ENCODE data around the gene NGLY1.

DNA sequence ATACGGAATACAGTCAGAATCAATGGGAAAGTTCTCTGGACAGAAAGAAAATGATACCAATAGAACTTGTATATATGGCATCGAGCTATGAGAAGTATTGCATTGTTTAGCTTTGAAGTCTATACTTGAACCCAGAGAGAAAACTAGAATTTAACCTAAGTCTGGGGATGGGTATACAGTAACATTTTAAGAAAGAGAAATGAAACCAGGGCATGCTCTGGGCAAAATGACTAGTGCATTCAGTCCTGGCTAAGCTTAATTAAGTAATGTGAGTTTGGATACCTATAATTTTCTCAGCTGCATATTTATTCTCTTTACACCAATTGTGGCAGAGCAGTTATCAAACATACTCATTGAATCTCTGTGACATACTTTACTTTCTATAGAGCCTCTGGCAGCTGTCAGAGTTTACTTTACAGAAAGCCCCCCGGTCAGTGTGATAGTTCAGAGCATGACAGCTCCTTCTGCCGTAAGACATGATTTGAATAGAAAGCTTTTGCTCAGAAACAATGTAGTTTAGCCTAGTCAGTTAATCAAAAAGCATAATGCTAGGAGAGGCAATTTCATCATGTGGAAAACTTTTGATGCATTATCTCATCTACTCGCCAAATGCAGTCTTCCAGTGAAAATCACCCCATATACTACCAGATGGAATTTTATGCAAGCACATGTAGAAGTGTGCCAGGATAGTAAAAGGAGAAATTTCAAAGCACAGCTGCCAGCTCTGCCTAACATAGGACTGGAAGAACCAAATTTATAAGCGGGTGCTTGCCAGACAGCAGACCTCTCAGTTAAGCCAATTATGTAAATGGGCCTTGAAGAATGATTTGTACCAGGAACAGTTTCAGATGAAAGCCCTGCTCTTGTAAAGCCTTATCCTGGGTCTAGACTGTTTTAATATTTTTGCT lies 47.4 kb upstream of the NGLY1 start:
- TF ChIP-seq, protein P1, sequence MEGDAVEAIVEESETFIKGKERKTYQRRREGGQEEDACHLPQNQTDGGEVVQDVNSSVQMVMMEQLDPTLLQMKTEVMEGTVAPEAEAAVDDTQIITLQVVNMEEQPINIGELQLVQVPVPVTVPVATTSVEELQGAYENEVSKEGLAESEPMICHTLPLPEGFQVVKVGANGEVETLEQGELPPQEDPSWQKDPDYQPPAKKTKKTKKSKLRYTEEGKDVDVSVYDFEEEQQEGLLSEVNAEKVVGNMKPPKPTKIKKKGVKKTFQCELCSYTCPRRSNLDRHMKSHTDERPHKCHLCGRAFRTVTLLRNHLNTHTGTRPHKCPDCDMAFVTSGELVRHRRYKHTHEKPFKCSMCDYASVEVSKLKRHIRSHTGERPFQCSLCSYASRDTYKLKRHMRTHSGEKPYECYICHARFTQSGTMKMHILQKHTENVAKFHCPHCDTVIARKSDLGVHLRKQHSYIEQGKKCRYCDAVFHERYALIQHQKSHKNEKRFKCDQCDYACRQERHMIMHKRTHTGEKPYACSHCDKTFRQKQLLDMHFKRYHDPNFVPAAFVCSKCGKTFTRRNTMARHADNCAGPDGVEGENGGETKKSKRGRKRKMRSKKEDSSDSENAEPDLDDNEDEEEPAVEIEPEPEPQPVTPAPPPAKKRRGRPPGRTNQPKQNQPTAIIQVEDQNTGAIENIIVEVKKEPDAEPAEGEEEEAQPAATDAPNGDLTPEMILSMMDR (IDR thresholded peaks at IDR 0.05) = no peak
- TF ChIP-seq SIN3A (IDR thresholded peaks at IDR 0.05; ENCODE audit: borderline replicate concordance, insufficient read depth, low read depth, low read length) = no peak
- no peak for TF ChIP-seq POLR2AphosphoS5 (IDR thresholded peaks at IDR 0.05; ENCODE audit: low read depth, low read length)
- TF ChIP-seq, protein P2, sequence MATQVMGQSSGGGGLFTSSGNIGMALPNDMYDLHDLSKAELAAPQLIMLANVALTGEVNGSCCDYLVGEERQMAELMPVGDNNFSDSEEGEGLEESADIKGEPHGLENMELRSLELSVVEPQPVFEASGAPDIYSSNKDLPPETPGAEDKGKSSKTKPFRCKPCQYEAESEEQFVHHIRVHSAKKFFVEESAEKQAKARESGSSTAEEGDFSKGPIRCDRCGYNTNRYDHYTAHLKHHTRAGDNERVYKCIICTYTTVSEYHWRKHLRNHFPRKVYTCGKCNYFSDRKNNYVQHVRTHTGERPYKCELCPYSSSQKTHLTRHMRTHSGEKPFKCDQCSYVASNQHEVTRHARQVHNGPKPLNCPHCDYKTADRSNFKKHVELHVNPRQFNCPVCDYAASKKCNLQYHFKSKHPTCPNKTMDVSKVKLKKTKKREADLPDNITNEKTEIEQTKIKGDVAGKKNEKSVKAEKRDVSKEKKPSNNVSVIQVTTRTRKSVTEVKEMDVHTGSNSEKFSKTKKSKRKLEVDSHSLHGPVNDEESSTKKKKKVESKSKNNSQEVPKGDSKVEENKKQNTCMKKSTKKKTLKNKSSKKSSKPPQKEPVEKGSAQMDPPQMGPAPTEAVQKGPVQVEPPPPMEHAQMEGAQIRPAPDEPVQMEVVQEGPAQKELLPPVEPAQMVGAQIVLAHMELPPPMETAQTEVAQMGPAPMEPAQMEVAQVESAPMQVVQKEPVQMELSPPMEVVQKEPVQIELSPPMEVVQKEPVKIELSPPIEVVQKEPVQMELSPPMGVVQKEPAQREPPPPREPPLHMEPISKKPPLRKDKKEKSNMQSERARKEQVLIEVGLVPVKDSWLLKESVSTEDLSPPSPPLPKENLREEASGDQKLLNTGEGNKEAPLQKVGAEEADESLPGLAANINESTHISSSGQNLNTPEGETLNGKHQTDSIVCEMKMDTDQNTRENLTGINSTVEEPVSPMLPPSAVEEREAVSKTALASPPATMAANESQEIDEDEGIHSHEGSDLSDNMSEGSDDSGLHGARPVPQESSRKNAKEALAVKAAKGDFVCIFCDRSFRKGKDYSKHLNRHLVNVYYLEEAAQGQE (IDR thresholded peaks at IDR 0.05; ENCODE audit: insufficient read depth in 1 of 2, low read depth in 2 of 2, low read length in 1 of 2) = no peak
- TF ChIP-seq TCF7L2 (IDR thresholded peaks at IDR 0.05; ENCODE audit: low read depth, low read length) = no peak

Measured in Panc1 (cell line).